PC-3 (cell line): Measurements from ENCODE around the gene RPL37. TPM values are rescaled to one million over a fixed set of nuclear protein-coding genes. Genes with fewer than 3 reads are reported as not detected.
A peak's percentile ranks its signal among the peaks of the same experiment; 100 is the strongest.
"Not testable (repeated sequence)": the region's sequence is repeated elsewhere in the genome, so short reads cannot be mapped to it uniquely, and the experiment has no call there.

Experiments
- ATAC-seq: fragments of 200-7000 bp; cut with Tn5 transposase; 2 replicates; pipeline ENCODE4 v1.9.1; 2020; ENCODE audit warnings: mild to moderate bottlenecking, moderate library complexity
- Bru-seq: library from RNA; stranded (reverse); fragments of 400-500 nt; gene quantifications from one replicate; lab custom pipeline; 2021; lab: Mats Ljungman, UMichigan
- BruChase-seq, 2 experiments: library from RNA; stranded (reverse); fragments of 400-500 nt; gene quantifications; one replicate each; lab custom pipeline; 2021; lab: Mats Ljungman, UMichigan
- BruUV-seq: library from RNA; stranded (reverse); fragments of 400-500 nt; replicated peaks from 2 replicates; lab custom pipeline; 2021; lab: Mats Ljungman, UMichigan
- CTCF ChIA-PET: fragments of 300-600 bp; sonication (Branson Sonifier 250); formaldehyde crosslinking; loops from one replicate; lab custom pipeline; 2022; ENCODE audit warnings: antibody characterized with exemption; lab: Charles Lee
- POLR2A ChIA-PET: fragments of 300-600 bp; sonication (Branson Sonifier 250); formaldehyde crosslinking; loops from one replicate; lab custom pipeline; 2022; ENCODE audit warnings: antibody characterized with exemption; ENCODE audit not compliant: unreplicated experiment; lab: Charles Lee
- DNase-seq: peaks from one replicate; pipeline ENCODE4 v3.0.0-alpha.2; 2015
- H2AFZ ChIP-seq: fragments of 300-600 bp; sonication (generic); 2 replicates; pipeline ENCODE4 v1.6.0; 2016; ENCODE audit warnings: antibody characterized with exemption, low read length
- H3F3A ChIP-seq: fragments of 300-600 bp; sonication (generic); one replicate; pipeline ENCODE4 v1.6.0; 2017; ENCODE audit warnings: antibody characterized with exemption, low read length, control low read depth, mild to moderate bottlenecking; ENCODE audit not compliant: unreplicated experiment
- H3K27ac ChIP-seq: fragments of 300-600 bp; sonication (generic); 2 replicates; pipeline ENCODE4 v1.5.1; 2016; ENCODE audit warnings: mild to moderate bottlenecking, low read length
- H3K27me3 ChIP-seq: fragments of 300-600 bp; sonication (generic); 2 replicates; pipeline ENCODE4 v1.6.1; 2016; ENCODE audit warnings: low read length, mixed read lengths
- H3K36me3 ChIP-seq: fragments of 300-600 bp; sonication (generic); 2 replicates; pipeline ENCODE4 v1.6.1; 2016; ENCODE audit warnings: low read depth, mixed run types, low read length, mixed read lengths
- H3K4me1 ChIP-seq: fragments of 300-600 bp; sonication (generic); 2 replicates; pipeline ENCODE4 v1.5.1; 2016; ENCODE audit warnings: low read length; ENCODE audit not compliant: insufficient read depth
- H3K4me2 ChIP-seq: fragments of 300-600 bp; sonication (generic); 2 replicates; pipeline ENCODE4 v1.6.0; 2016; ENCODE audit warnings: low read length
- H3K4me3 ChIP-seq: fragments of 300-600 bp; sonication (generic); 2 replicates; pipeline ENCODE4 v1.5.1; 2016; ENCODE audit warnings: mild to moderate bottlenecking, low read length, mixed read lengths
- H3K79me2 ChIP-seq: fragments of 300-600 bp; sonication (generic); 2 replicates; pipeline ENCODE4 v1.6.1; 2017; ENCODE audit warnings: low read length, mixed read lengths
- H3K9ac ChIP-seq: fragments of 300-600 bp; sonication (generic); 2 replicates; pipeline ENCODE4 v1.6.0; 2016; ENCODE audit warnings: mild to moderate bottlenecking, low read length
- H3K9me2 ChIP-seq: fragments of 300-600 bp; sonication (generic); replicated peaks from 2 replicates; pipeline ENCODE4 v1.6.1; 2016; ENCODE audit warnings: mixed run types, low read length, mixed read lengths
- H3K9me3 ChIP-seq: fragments of 300-600 bp; sonication (generic); 2 replicates; pipeline ENCODE4 v1.6.1; 2016; ENCODE audit warnings: low read length, mixed read lengths
- H4K20me1 ChIP-seq: fragments of 300-600 bp; sonication (generic); 2 replicates; pipeline ENCODE4 v1.6.1; 2016; ENCODE audit warnings: low read length, mixed read lengths
- CTCF ChIP-seq: fragments of 300-600 bp; sonication (generic); conservative IDR thresholded peaks from 2 replicates; pipeline ENCODE4 v1.5.1; 2017; ENCODE audit warnings: antibody characterized with exemption, low read depth, mild to moderate bottlenecking, low read length
- EZH2 ChIP-seq: fragments of 300-600 bp; sonication (generic); IDR thresholded peaks from one replicate; pipeline ENCODE4 v1.6.1; 2017; ENCODE audit warnings: antibody characterized with exemption, mild to moderate bottlenecking, low read length; ENCODE audit not compliant: unreplicated experiment
- EZH2phosphoT487 ChIP-seq: fragments of 300-600 bp; sonication (generic); IDR thresholded peaks from 2 replicates; pipeline ENCODE4 v1.6.1; 2018; ENCODE audit warnings: mild to moderate bottlenecking, antibody characterized with exemption, low read length, borderline replicate concordance
- intact Hi-C: fragments of 100-400 bp; cut with micrococcal nuclease; formaldehyde crosslinking; loops from 2 replicates; pipeline ENCODE4 v1.9.0; 2023
- long read RNA-seq: library from polyadenylated mRNA; unstranded; transcript quantifications from one replicate; pipeline ENCODE4 v2.0.0, GENCODE V29; 2021; ENCODE audit not compliant: unreplicated experiment
- total RNA-seq: library from RNA; depleted of rRNA; stranded (reverse); fragments of >200 nt; gene quantifications from 2 replicates; pipeline ENCODE4 v1.2.3, GENCODE V29; 2014; rRNA removed

RPL37 gene
- 2,333 and 2,823 TPM in 2 replicates for total RNA-seq
- Bru-seq, nascent RNA, result percentile 99 among the genes with signal in this experiment
- BruChase-seq, experiment 1, labeled RNA remaining after a 6-hour chase, result percentile 96 among the genes with signal in this experiment
- percentile 98 among the genes with signal in this experiment for BruChase-seq, experiment 2, labeled RNA remaining after a 2-hour chase
- long read RNA-seq, full-length matches to known transcripts, result 156 of 3,300 reads
- long read RNA-seq, partial matches to known transcripts, result 3,119 of 3,300 reads
- long read RNA-seq, other reads (novel, unspliced or antisense), result 25 of 3,300 reads

DNA sequence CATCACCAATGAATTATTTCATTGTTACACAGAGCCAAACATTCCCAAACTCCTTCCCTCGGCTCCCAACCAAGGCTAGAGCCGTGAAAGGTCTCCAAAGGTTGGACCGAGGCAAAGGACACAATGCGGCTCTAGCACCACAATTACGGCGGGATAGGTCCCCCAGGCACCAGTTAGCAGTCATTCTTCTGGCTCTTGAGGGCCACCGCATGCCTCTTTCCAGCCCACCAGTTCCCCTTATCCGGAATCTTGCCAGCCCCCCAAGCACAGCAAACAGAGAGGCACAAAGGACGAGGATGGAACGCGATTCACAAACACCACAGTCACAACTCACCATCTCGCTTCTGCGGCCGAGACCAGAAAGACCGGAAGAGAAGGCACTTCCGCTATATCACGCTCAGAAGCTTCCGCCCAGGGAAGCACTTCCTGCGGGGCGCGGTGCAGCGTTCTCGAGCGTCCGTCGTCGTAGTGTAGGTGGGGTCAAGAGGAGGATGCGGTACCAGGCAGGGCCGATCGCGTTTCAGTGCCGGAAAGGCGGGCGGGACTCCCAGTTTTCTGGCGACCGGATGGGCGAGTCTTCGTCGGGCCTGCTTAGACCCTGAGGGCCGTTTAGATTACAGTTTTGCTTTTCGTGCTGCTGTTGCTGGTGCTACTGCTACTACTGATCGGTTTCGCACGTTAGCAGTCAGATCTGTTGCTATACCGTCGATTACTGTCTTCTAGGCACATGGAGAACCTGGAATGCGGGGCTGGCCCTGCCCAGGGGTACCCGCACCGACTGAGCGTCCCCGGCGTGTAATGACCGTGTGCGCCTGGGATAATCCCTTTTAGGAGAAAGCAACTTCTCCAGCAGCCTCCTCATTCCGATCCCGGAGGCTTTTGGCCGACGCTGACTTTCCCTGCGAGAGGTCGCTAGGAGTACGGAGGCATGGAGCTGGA, at the start of gene RPL37:
Gene RPL37, minus strand, starts transcription at position 374 of the 939 bp plus-strand sequence. Its CDS starts 37 bp downstream, at position 337.
- Histone ChIP-seq H3K4me2 (peak within 1 kb of the TSS; percentile 89), H3K9me2 (no peaks in the 10 kb centered on the region), H3K9me3 (no peaks in the 10 kb centered on the region), H3K4me1 (peaks cover 28% of the 10 kb centered on the region), H2AFZ (peak within 1 kb of the TSS; percentile 96), H4K20me1 (peaks cover 44% of the 10 kb centered on the region), H3K79me2 (peaks cover 46% of the 10 kb centered on the region), H3K27ac (peak within 1 kb of the TSS; percentile 70), H3K4me3 (peak within 1 kb of the TSS; percentile 87), H3K27me3 (no peaks in the 10 kb centered on the region), H3F3A (peaks cover 24% of the 10 kb centered on the region), H3K36me3 (peaks cover 46% of the 10 kb centered on the region), H3K9ac (peak within 1 kb of the TSS; percentile 98)
- TF ChIP-seq EZH2phosphoT487, result no peak
- no peak for TF ChIP-seq CTCF
- no peak for TF ChIP-seq EZH2
- CTCF ChIA-PET, result no interaction called here
- BruUV-seq, result TSS peak; percentile 99
- DNase-seq (peak; percentile 99), ATAC-seq (peak; percentile 98)
- POLR2A ChIA-PET, result interaction anchor here (0.5 to 0.7 kb wide), 4 partner anchors 139 to 843 kb away, joined by 3 to 4 read pairs (median 4); no protein-coding TSS in a partner anchor
- intact Hi-C loops, result loop anchor here (1.0 kb wide), 1 partner anchor 80 kb away; the partner anchor contains the start of gene TTC33

DNA sequence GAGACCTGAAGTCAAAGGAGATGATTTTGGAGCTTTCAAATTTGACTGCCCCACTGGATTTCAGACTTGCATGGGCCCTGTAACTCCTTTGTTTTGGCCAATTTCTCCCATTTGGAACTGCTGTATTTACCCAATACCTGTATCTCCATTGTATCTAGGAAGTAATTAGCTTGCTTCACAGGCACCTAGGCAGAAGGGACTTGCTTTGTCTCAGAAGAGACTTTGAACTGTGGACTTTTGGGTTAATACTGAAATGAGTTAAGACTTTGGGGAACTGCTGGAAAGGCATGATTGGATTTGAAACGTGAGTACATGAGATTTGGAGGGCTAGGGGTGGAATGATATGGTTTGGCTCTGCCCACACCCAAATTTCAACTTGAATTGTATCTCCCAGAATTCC, 48.0 kb upstream of the RPL37 start:
- intact Hi-C loops, CTCF ChIA-PET, POLR2A ChIA-PET, BruUV-seq, H3K9ac ChIP-seq, H3K4me2 ChIP-seq, DNase-seq, H4K20me1 ChIP-seq, H3K36me3 ChIP-seq, H3K9me2 ChIP-seq, H2AFZ ChIP-seq, H3K4me1 ChIP-seq, ATAC-seq, H3K79me2 ChIP-seq, H3K4me3 ChIP-seq, H3K27ac ChIP-seq, H3K27me3 ChIP-seq, H3F3A ChIP-seq: not testable (repeated sequence)
- peaks cover 10% of the 10 kb centered on the region; the same call in 1 of the 2 replicates for H3K9me3 ChIP-seq

DNA sequence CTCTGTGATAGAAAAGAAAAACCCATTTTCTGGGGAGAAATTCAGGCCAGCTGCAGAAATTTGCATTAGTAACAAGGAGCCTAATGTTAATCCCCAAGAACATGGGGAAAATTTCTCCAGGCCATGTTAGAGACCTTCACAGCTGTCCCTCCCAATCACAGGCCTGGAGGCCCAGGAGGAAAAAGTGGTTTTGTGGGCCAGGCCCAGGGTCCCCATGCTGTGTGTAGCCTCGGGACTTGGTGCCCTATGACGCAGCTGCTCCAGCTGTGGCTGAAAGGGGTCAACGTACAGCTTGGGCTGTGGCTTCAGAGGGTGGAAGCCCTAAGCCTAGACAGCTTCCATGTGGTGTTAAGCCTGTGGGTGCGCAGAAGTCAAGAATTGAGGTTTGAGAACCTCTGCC, 47.3 kb upstream of the RPL37 start:
- H3K4me3 ChIP-seq, result no peak overlapping the region
- no peak overlapping the region for H3K9ac ChIP-seq
- TF ChIP-seq CTCF (no peak), EZH2 (no peak), EZH2phosphoT487 (no peak)
- no peaks in the 10 kb centered on the region for H3K4me1 ChIP-seq
- no peaks in the 10 kb centered on the region for H3K27me3 ChIP-seq
- no peak for ATAC-seq
- CTCF ChIA-PET, result no interaction called here
- POLR2A ChIA-PET, result no interaction called here
- H3K9me3 ChIP-seq, result peaks cover 18% of the 10 kb centered on the region
- H3F3A ChIP-seq, result no peaks in the 10 kb centered on the region
- intact Hi-C loops, result no loop called here
- BruUV-seq, result no TSS peak
- no peaks in the 10 kb centered on the region for H3K9me2 ChIP-seq
- H3K4me2 ChIP-seq, result no peak overlapping the region
- no peaks in the 10 kb centered on the region for H4K20me1 ChIP-seq
- H3K79me2 ChIP-seq, result no peaks in the 10 kb centered on the region
- H2AFZ ChIP-seq, result no peak overlapping the region
- H3K36me3 ChIP-seq, result no peaks in the 10 kb centered on the region
- DNase-seq, result no peak
- H3K27ac ChIP-seq, result no peak overlapping the region
